G401.6 (cell line): ENCODE results near the gene ABCA2.
"Not testable (repeated sequence)": the region's sequence is repeated elsewhere in the genome, so short reads cannot be mapped to it uniquely, and the experiment has no call there.

Experiments
- FAIRE-seq: peaks from 2 replicates; lab custom pipeline; 2012; peaks lifted over from hg19 to GRCh38; lab: Jason Lieb, UNC

Gene ABCA2

GRCh38 chr9:137012694-137013570 is 15.1 kb downstream of the ABCA2 start:
- FAIRE-seq, result no peak

- no peak for FAIRE-seq
Measured at GRCh38 chr9:137011907-137012675, 15.9 kb downstream of the ABCA2 start.

- no peak for FAIRE-seq
Measured at GRCh38 chr9:137011156-137011555, 16.9 kb downstream of the ABCA2 start.

- FAIRE-seq, result no peak
Measured at GRCh38 chr9:137009938-137010732, 17.9 kb downstream of the ABCA2 start.

- FAIRE-seq, result no peak
Measured at GRCh38 chr9:137009217-137009616, 18.8 kb downstream of the ABCA2 start.

- no peak for FAIRE-seq
Measured at GRCh38 chr9:137008312-137008711, 19.7 kb downstream of the ABCA2 start.

GRCh38 chr9:137007816-137008270 is 20.2 kb downstream of the ABCA2 start:
- FAIRE-seq, result no peak

GRCh38 chr9:137007108-137007815 is 20.8 kb downstream of the ABCA2 start:
- no peak for FAIRE-seq

GRCh38 chr9:137006116-137007003 is 21.7 kb downstream of the ABCA2 start:
- FAIRE-seq, result no peak

- FAIRE-seq, result not testable (repeated sequence)
Measured at GRCh38 chr9:137004285-137004684, 23.8 kb downstream of the ABCA2 start.

GRCh38 chr9:137002646-137003041 is 25.4 kb downstream of the ABCA2 start:
- no peak for FAIRE-seq

GRCh38 chr9:137001857-137002645 is 26.0 kb downstream of the ABCA2 start:
- no peak for FAIRE-seq

GRCh38 chr9:137000177-137000930 is 27.7 kb downstream of the ABCA2 start:
- no peak for FAIRE-seq

- FAIRE-seq, result no peak
Measured at GRCh38 chr9:136997830-136998234, 30.2 kb downstream of the ABCA2 start.

- no peak for FAIRE-seq
Measured at GRCh38 chr9:136997371-136997770, 30.7 kb downstream of the ABCA2 start.

- no peak for FAIRE-seq
Measured at GRCh38 chr9:136996361-136997292, 31.4 kb downstream of the ABCA2 start, which contains the start of gene CLIC3. TSS of gene CLIC3 (minus strand) at chr9:136996568. CDS start at chr9:136996543, 25 bp downstream.

- no peak for FAIRE-seq
Measured at GRCh38 chr9:136995772-136996311, 32.2 kb downstream of the ABCA2 start.

- FAIRE-seq, result no peak
Measured at GRCh38 chr9:136995362-136995761, 32.7 kb downstream of the ABCA2 start.
